NCI-H2196 treated with DMSO at 0.1 percent for 48 hours (cell line): ENCODE results near the gene MTA1.

ENCODE experiments used
- DNase-seq: peaks from one replicate; lab custom pipeline; 2025; ENCODE audit not compliant: unreplicated experiment; lab: John Stamatoyannopoulos, UW

Gene MTA1

DNA sequence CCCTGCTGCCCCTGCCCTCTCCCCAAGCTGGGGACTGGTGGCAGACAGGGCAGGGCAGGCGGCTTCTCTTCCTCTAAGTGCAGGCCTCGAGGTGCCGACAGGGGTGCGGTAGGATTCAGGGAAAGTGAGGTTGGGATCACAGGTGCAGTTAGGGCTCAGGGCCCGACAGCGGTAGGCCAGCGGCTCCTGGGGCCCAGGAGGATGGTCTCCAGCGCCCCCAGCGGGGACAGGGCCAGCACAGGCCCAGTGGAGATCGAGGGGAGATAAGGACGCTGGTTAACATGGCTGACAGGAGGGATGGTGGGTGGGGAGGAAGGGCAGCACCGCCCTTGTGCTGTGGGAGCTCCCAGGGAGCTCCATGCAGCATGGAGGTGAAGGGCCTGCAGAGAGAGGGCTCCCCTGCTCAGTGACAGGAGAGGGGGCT, 66.1 kb downstream of the MTA1 start:
- DNase-seq: no peak

GRCh38 chr14:105486163-105486973, 66.7 kb downstream of the MTA1 start, which contains the start of gene CRIP1:
Gene CRIP1, plus strand, starts transcription at chr14:105486886. Its CDS starts 374 bp downstream, at chr14:105487260.
- DNase-seq: no peak

GRCh38 chr14:105486974-105487448, 67.4 kb downstream of the MTA1 start:
- DNase-seq: no peak

GRCh38 chr14:105487449-105487985, 67.9 kb downstream of the MTA1 start:
- DNase-seq: no peak

DNA sequence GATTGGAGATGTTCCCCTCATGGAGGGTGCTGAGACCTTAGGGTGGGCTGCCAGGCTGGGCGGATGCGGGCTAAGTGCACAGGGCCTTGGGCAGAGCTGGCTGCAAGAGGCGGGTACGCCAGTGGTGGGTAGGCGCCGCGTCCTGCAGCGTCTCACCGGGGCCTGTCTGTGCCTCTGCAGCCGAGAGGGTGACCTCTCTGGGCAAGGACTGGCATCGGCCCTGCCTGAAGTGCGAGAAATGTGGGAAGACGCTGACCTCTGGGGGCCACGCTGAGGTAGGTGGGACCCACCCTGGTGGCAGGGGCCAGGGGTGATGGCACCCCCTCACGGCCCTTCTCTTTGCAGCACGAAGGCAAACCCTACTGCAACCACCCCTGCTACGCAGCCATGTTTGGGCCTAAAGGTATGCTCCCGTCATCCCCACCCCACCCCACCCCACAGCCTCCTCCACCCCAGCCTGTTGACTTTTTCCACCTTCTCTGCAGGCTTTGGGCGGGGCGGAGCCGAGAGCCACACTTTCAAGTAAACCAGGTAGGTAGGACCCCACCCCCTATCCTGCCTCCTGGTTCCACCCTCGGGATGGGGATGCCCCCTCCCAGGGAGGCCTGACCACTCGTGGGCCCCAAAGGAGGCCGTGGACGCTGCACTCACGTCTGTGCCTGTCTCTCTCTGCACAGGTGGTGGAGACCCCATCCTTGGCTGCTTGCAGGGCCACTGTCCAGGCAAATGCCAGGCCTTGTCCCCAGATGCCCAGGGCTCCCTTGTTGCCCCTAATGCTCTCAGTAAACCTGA, 68.6 kb downstream of the MTA1 start:
- DNase-seq: no peak

DNA sequence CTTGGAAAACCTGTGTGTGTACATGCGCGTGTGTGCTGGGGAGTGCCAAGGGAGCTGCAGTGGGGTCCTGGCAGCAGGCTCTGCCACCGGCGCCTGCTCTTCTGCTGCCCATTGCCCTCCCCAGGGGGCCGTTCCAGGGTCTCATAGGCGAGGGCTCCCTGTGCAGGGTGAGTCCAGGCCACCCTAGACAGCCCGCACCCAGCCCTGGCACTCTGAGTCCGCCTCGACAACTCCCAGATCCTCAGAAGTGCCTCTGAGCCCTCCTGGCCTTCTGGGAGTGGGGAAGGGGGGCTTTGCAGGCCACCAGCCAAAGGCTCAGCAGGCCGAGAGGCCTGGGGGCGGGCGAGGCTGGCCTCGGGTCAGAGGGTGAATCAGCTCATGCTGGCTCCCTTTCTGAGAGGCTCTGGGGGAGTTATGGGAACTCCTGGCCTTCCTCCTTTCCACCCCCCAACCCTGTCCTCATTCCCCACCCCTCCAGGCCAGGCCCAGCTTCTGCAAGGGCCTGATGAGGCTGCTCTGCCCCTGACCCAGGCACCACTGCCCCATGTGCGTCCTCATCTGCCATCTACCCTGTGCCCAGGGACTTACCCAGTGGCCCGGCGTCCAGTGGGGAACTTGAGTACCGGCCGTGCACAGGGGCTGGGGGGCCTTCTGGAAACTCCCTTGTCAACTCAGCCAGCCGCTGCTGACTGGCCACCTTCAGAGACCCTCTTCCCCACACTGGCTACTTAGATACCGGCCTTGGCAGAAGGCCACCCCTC, 69.3 kb downstream of the MTA1 start:
- DNase-seq: no peak

- DNase-seq: peak; percentile 63
Measured at GRCh38 chr14:105489542-105490266, 70.1 kb downstream of the MTA1 start.

DNA sequence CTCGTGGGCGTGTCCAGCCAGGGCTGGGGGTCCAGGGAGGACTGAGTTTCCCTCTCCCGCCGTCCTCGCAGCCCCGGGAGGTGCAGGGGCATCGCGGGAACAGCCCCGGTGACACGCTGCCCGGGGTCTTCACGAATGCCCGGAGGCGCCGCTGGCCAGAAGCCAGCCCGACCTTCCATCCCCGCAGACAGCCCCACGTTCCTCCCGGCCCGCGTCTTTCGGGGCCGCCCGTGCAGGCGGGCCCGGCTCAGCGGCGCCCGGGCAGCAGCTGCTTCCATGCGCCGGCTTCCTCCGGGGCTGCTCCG, 70.6 kb downstream of the MTA1 start:
- DNase-seq: no peak

DNA sequence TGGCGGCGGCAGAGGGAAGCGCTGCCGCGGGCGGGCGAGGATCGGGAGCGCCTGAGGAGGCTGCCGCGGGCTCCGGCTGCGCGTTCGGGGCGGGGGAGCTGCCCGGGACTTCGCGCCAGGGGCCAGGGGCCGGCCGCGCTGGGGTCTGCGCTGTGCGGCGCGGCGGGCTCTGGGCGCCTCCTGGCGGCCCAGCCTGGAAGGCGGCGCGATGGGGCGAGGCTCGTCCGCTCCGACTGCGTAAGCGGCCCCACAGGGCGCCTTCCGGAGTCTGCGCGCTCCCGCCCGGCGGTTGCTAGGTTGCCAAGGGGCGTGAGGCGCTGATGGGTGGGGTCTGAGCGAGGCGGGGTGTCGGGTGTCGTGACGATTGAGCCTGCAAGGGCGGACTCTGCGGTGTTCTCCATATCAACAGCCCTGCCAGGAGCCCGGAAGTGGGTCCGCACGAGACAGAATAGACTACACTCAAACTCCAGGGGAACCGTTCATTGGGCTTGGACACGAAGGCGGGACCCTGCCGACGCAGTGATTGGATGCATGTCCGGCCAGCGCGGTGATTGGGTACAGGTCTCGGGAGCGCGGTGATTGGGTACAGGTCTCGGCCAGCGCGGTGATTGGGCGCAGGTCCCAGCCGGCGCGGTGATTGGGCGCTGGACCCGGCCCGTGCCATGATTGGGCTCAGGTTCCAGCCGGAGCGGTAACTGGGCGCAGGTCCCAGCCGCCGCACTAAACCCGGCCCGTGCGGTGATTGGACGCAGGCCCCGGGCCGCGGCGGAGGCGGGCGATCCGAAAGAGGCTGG, 71.1 kb downstream of the MTA1 start, which contains the start of gene TEDC1:
TEDC1 (plus strand) TSS at position 675 of the 794 bp plus-strand sequence. CDS start 130 bp downstream, outside the sequence.
- DNase-seq: peak; percentile 94

- peak; percentile 16 for DNase-seq
Measured at GRCh38 chr14:105491366-105491973, 71.8 kb downstream of the MTA1 start.

DNA sequence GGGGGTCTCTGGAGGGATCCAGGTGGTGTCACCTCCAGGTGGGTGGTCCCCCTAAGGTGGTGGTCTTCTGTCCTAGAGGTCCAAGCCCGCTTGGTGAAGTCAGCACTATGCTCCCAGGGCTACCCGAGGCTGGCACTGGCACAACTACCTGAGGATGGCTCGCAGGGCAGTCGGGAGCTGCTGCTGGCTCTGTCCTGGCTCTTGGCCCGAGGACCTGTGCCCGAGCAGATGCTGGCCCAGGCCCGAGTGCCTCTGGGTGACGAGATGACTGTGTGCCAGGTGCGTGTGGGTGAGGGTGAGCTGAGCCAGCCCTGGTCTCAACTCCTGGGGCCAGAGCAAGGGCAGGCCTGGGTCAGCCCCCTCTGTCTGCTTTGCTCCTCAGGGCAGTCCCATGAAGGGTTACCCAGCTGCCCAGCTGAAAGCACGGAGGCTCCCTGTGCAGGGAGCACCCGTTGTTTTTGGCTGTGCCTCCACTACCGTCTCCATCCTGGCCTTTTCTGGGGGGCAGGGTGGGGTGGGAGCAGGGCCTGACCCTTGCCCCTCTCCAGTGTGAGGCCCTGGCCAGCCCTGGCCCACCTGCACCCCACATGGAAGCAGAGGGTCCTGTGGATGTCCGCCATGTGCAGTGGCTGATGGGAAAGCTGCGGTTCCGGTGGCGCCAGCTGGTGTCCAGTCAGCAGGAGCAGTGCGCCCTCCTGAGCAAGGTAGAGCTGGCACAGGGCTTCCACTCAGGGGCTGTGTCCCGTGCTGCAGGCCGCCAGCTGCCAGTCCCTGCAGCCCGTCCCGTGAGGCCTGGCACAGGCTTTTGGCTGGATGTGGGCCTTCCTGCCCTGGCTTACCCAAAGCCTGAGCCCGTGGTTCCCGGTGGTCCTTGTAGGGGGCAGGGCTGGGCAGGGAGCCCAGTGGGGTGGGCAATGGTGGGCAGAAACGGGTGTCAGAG, 72.7 kb downstream of the MTA1 start:
- DNase-seq: no peak

GRCh38 chr14:105492971-105493871, 73.6 kb downstream of the MTA1 start:
- DNase-seq: no peak

DNA sequence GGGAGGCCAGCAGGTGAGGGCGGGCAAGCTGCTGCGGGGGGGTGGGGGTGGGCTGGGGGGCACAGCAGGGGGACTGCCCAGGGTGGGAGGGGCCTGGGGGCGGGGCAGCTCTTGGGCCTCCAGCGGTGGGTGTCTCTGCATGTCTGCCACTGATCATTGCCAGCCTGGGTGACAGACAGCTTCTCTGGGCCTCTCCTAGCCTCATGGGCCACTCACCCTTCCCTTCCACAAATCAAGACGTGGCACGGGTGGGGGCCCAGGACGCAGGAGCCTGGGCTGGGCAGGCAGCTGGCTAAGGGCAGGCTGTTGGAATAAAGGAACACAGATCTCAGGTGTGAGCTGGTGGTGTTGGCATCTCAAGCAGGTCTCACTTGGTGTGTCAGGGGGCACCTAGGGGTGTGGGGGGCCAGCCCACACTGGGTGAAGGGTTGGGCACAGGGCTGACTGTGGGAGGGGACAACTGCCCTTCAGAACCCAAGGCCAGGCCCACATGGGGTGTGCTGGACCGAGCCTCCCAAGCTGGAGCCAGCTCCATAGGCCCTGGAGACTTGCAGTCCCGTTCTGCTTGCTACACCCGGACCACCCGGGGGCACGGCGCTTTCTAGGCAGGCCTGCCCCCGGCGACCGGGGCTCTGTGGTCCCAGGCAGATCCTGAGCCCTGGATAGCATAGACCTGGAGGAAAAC, 74.4 kb downstream of the MTA1 start:
- no peak for DNase-seq

GRCh38 chr14:105494606-105494929, 74.9 kb downstream of the MTA1 start:
- DNase-seq: no peak

- no peak for DNase-seq
Measured at GRCh38 chr14:105495101-105495989, 75.7 kb downstream of the MTA1 start.
